H1 (cell line): ENCODE data around the gene RNF8. TPM values are rescaled to one million over a fixed set of nuclear protein-coding genes. Genes with fewer than 3 reads are reported as not detected.

ENCODE experiments used
- CTCF ChIA-PET: fragments of 300-600 bp; sonication (Branson Sonifier 250); formaldehyde crosslinking; loops from one replicate; lab custom pipeline; 2021; ENCODE audit not compliant: partially characterized antibody; lab: Charles Lee
- POLR2A ChIA-PET: fragments of 300-600 bp; sonication (Branson Sonifier 250); formaldehyde crosslinking; loops from one replicate; lab custom pipeline; 2021; ENCODE audit warnings: inconsistent platforms; ENCODE audit not compliant: partially characterized antibody; lab: Charles Lee
- DNase-seq, 2 experiments: peaks; one replicate each; pipeline versions ENCODE4 v3.0.0 to v3.0.0-alpha.2; 2010 to 2022; ENCODE audit warnings: low spot score in 2 of 2, low read depth in 1 of 2, mixed read lengths in 1 of 2
- FAIRE-seq: peaks from 2 replicates; lab custom pipeline; 2011; peaks lifted over from hg19 to GRCh38; lab: Jason Lieb, UNC
- H2AFZ ChIP-seq: 2 replicates; pipeline ENCODE4 v1.8.1; 2012; ENCODE audit warnings: low read length, inconsistent platforms
- H2AK5ac ChIP-seq: 2 replicates; pipeline ENCODE4 v1.6.1; 2013; ENCODE audit warnings: low read depth, low read length
- H2BK120ac ChIP-seq: replicated peaks from 2 replicates; pipeline ENCODE3; 2013; ENCODE audit warnings: low read depth, low read length, inconsistent platforms
- H2BK12ac ChIP-seq: 2 replicates; pipeline ENCODE4 v1.6.1; 2013; ENCODE audit warnings: low read depth, low read length
- H2BK15ac ChIP-seq: 2 replicates; pipeline ENCODE4 v1.6.1; 2013; ENCODE audit warnings: low read length
- H2BK20ac ChIP-seq: 2 replicates; pipeline ENCODE4 v1.6.1; 2013; ENCODE audit warnings: low read length
- H2BK5ac ChIP-seq: 2 replicates; pipeline ENCODE4 v1.6.1; 2013; ENCODE audit warnings: low read depth, low read length
- H3K14ac ChIP-seq: 2 replicates; pipeline ENCODE4 v1.6.1; 2013; ENCODE audit warnings: inconsistent platforms; ENCODE audit not compliant: insufficient read length
- H3K18ac ChIP-seq: 2 replicates; pipeline ENCODE4 v1.6.1; 2013; ENCODE audit warnings: low read length; ENCODE audit errors: extremely low read depth
- H3K23ac ChIP-seq: 2 replicates; pipeline ENCODE4 v1.6.1; 2013; ENCODE audit warnings: inconsistent platforms; ENCODE audit not compliant: insufficient read length
- H3K23me2 ChIP-seq: 2 replicates; pipeline ENCODE4 v1.6.1; 2013; ENCODE audit warnings: low read depth, low read length
- H3K27ac ChIP-seq: 2 replicates; pipeline ENCODE4 v1.6.1; 2011; ENCODE audit warnings: low read depth, low read length, inconsistent platforms
- H3K27me3 ChIP-seq, 4 experiments: replicated peaks in 1 of 4; 1 replicate in 1 of 4; 2 replicates in 3 of 4; pipeline versions ENCODE4 v1.6.1 to v1.8.1; 2011 to 2013; ENCODE audit warnings: low read length in 3 of 4, mild to moderate bottlenecking in 3 of 4, inconsistent platforms in 2 of 4, mixed read lengths in 2 of 4, moderate library complexity in 1 of 4; ENCODE audit not compliant: control insufficient read depth in 3 of 4, insufficient read depth in 3 of 4; ENCODE audit errors: extremely low read depth in 1 of 4
- H3K36me3 ChIP-seq, 4 experiments: 2 replicates each; pipeline versions ENCODE4 v1.6.1 to v1.8.1; 2011 to 2013; ENCODE audit warnings: mild to moderate bottlenecking in 4 of 4, low read length in 3 of 4, moderate library complexity in 2 of 4, control low read depth in 1 of 4, inconsistent platforms in 1 of 4; ENCODE audit not compliant: insufficient read depth in 4 of 4, control insufficient read depth in 2 of 4
- H3K4ac ChIP-seq: replicated peaks from 2 replicates; pipeline ENCODE3; 2013; ENCODE audit warnings: low read length, low read depth, mixed read lengths, inconsistent platforms; ENCODE audit not compliant: insufficient read length
- H3K4me1 ChIP-seq, 4 experiments: replicated peaks in 1 of 4; 1 replicate in 1 of 4; 2 replicates in 3 of 4; pipeline versions ENCODE4 v1.6.1 to v1.8.1; 2011 to 2013; ENCODE audit warnings: low read length in 3 of 4, inconsistent platforms in 2 of 4, mixed read lengths in 1 of 4; ENCODE audit not compliant: insufficient read depth in 4 of 4, control insufficient read depth in 3 of 4
- H3K4me2 ChIP-seq, 2 experiments: 2 replicates each; pipeline versions ENCODE4 v1.6.1 to v1.8.1; 2011 to 2013; ENCODE audit warnings: low read depth in 2 of 2, low read length in 2 of 2, control low read depth in 1 of 2, inconsistent platforms in 1 of 2, mild to moderate bottlenecking in 1 of 2; ENCODE audit not compliant: insufficient read depth in 1 of 2
- H3K4me3 ChIP-seq, 4 experiments: fragments of 200-600, 300-600 bp in 1 of 4; sonication (generic), shearing (Covaris generic), sonication (Bioruptor Twin) in 1 of 4; 2 replicates each; pipeline versions ENCODE4 v1.5.1 to v1.8.1; 2011 to 2016; ENCODE audit warnings: low read length in 4 of 4, low read depth in 3 of 4, control low read depth in 2 of 4, inconsistent platforms in 2 of 4, mild to moderate bottlenecking in 2 of 4, mixed read lengths in 1 of 4, moderate library complexity in 1 of 4; ENCODE audit not compliant: insufficient read depth in 2 of 4; ENCODE audit errors: extremely low read depth in 1 of 4
- H3K56ac ChIP-seq: replicated peaks from 2 replicates; pipeline ENCODE3; 2013; ENCODE audit warnings: low read depth, mild to moderate bottlenecking, mixed read lengths, low read length, inconsistent platforms; ENCODE audit not compliant: insufficient read length
- H3K79me1 ChIP-seq: 2 replicates; pipeline ENCODE4 v1.6.1; 2013; ENCODE audit warnings: low read depth, low read length, control low read depth
- H3K79me2 ChIP-seq, 2 experiments: 2 replicates each; pipeline versions ENCODE4 v1.6.1 to v1.8.1; 2012 to 2013; ENCODE audit warnings: low read length in 2 of 2, mild to moderate bottlenecking in 2 of 2, inconsistent platforms in 1 of 2; ENCODE audit not compliant: insufficient read depth in 2 of 2, control insufficient read depth in 1 of 2
- H3K9ac ChIP-seq, 4 experiments: replicated peaks in 1 of 4; 1 replicate in 1 of 4; 2 replicates in 3 of 4; pipeline versions ENCODE4 v1.6.1 to v1.8.1; 2011 to 2013; ENCODE audit warnings: low read depth in 3 of 4, low read length in 3 of 4, control low read depth in 2 of 4, mild to moderate bottlenecking in 2 of 4, moderate library complexity in 2 of 4, inconsistent platforms in 1 of 4; ENCODE audit errors: extremely low read depth in 1 of 4
- H3K9me3 ChIP-seq, 2 experiments: 2 replicates each; pipeline versions ENCODE4 v1.6.1 to v1.8.1; 2012 to 2013; ENCODE audit warnings: mild to moderate bottlenecking in 2 of 2, moderate library complexity in 2 of 2, control low read depth in 1 of 2, inconsistent platforms in 1 of 2, low read depth in 1 of 2, low read length in 1 of 2, mixed read lengths in 1 of 2; ENCODE audit not compliant: insufficient read depth in 2 of 2
- H4K20me1 ChIP-seq, 2 experiments: replicated peaks in 1 of 2; 2 replicates each; pipeline versions ENCODE3 to v1.8.1; 2011 to 2013; ENCODE audit warnings: inconsistent platforms in 2 of 2, low read length in 2 of 2, mild to moderate bottlenecking in 1 of 2; ENCODE audit not compliant: insufficient read depth in 2 of 2, control insufficient read depth in 1 of 2
- H4K5ac ChIP-seq: 2 replicates; pipeline ENCODE4 v1.6.1; 2013; ENCODE audit warnings: low read length, low read depth, mixed read lengths, inconsistent platforms; ENCODE audit not compliant: insufficient read length
- H4K8ac ChIP-seq: 2 replicates; pipeline ENCODE4 v1.8.0; 2013; ENCODE audit warnings: mild to moderate bottlenecking, moderate library complexity, low read length, inconsistent platforms; ENCODE audit not compliant: insufficient read depth; ENCODE audit errors: extremely low read depth
- H4K91ac ChIP-seq: replicated peaks from 2 replicates; pipeline ENCODE3; 2013; ENCODE audit warnings: low read length, mixed read lengths, inconsistent platforms; ENCODE audit not compliant: insufficient read length
- CEBPB ChIP-seq: IDR thresholded peaks from 2 replicates; pipeline ENCODE4 v1.6.1; 2012; ENCODE audit warnings: low read depth, low read length
- CHD1 ChIP-seq: IDR thresholded peaks from 2 replicates; pipeline ENCODE4 v1.6.1; 2012; ENCODE audit warnings: low read depth, low read length, improper control_type of control experiment
- CTCF ChIP-seq, 3 experiments: IDR thresholded peaks; 1 replicate in 2 of 3; 2 replicates in 1 of 3; pipeline versions ENCODE4 v1.5.1 to v1.6.1; 2011; ENCODE audit warnings: low read length in 3 of 3, mild to moderate bottlenecking in 3 of 3, inconsistent platforms in 2 of 3, low read depth in 1 of 3, moderate library complexity in 1 of 3; ENCODE audit not compliant: insufficient read depth in 1 of 3; ENCODE audit errors: control extremely low read depth in 1 of 3
- GABPA ChIP-seq: IDR thresholded peaks from 2 replicates; pipeline ENCODE4 v1.6.1; 2011; ENCODE audit warnings: mild to moderate bottlenecking, low read length, moderate library complexity, borderline replicate concordance; ENCODE audit not compliant: insufficient read depth
- JUND ChIP-seq: IDR thresholded peaks from 2 replicates; pipeline ENCODE4 v1.6.1; 2011; ENCODE audit warnings: mild to moderate bottlenecking, improper control_type of control experiment, low read length
- KDM4A ChIP-seq: IDR thresholded peaks from one replicate; pipeline ENCODE4 v1.7.1; 2012; ENCODE audit warnings: low read depth, mild to moderate bottlenecking, moderate library complexity, low read length, inconsistent platforms; ENCODE audit not compliant: severe bottlenecking
- KDM5A ChIP-seq: fragments of 200-600 bp; IDR thresholded peaks from 2 replicates; pipeline ENCODE4 v1.7.1; 2012; ENCODE audit warnings: mild to moderate bottlenecking, low read length, inconsistent platforms, mixed read lengths
- NRF1 ChIP-seq: IDR thresholded peaks from 2 replicates; pipeline ENCODE4 v1.6.1; 2011; ENCODE audit warnings: mild to moderate bottlenecking, low read depth, low read length, improper control_type of control experiment
- POLR2AphosphoS5 ChIP-seq: IDR thresholded peaks from 2 replicates; pipeline ENCODE4 v1.6.1; 2011; ENCODE audit warnings: low read depth, low read length
- RAD21 ChIP-seq, 2 experiments: IDR thresholded peaks in 1 of 2; conservative IDR thresholded peaks in 1 of 2; 2 replicates each; pipeline ENCODE4 v1.6.1; 2011; ENCODE audit warnings: low read depth in 2 of 2, low read length in 2 of 2, improper control_type of control experiment in 1 of 2, inconsistent platforms in 1 of 2, mild to moderate bottlenecking in 1 of 2, moderate library complexity in 1 of 2
- RFX5 ChIP-seq: IDR thresholded peaks from 2 replicates; pipeline ENCODE4 v1.6.1; 2011; ENCODE audit warnings: low read depth, low read length, improper control_type of control experiment, borderline replicate concordance
- SIN3A ChIP-seq, 2 experiments: IDR thresholded peaks in 1 of 2; conservative IDR thresholded peaks in 1 of 2; 2 replicates each; pipeline ENCODE4 v1.6.1; 2011 to 2012; ENCODE audit warnings: low read length in 2 of 2, improper control_type of control experiment in 1 of 2, low read depth in 1 of 2, mild to moderate bottlenecking in 1 of 2
- TAF1 ChIP-seq: IDR thresholded peaks from 2 replicates; pipeline ENCODE4 v1.6.1; 2011; ENCODE audit warnings: mild to moderate bottlenecking, low read depth, low read length
- polyA plus RNA-seq, 7 experiments: library from polyadenylated mRNA; depleted of rRNA in 3 of 7; stranded (reverse) in 5 of 7; unstranded in 2 of 7; fragments of >200 nt in 5 of 7; fragments of 200-250 nt in 2 of 7; gene quantifications; 1 replicate in 5 of 7; 2 replicates in 1 of 7; 4 replicates in 1 of 7; pipeline versions ENCODE4 v1.2.1 to v1.2.3, GENCODE V29; 2011 to 2013; ENCODE audit warnings: missing spikeins in 2 of 7, mixed read lengths in 2 of 7
- total RNA-seq: library from RNA; stranded (reverse); fragmentation: NEBNext Ultra II Directional; extraction: Animal tissue kit (Norgen Biotek cat#: 25700); gene quantifications from 2 replicates; pipeline ENCODE4 v1.2.1, GENCODE V29; 2021

Gene RNF8
- total and polyA plus RNA-seq, 2 of the 8 experiments (the other 6 are each of a cell fraction or from before 2014, with no cell fraction given) = 20.3 to 44.7 TPM

- POLR2A ChIA-PET = no interaction called here
- no peak overlapping the region for H2BK120ac ChIP-seq
- H3K18ac ChIP-seq = no peak overlapping the region
- peaks cover 0 to 2% of the 10 kb centered on the region in 2 experiments for H4K20me1 ChIP-seq
- CTCF ChIA-PET = interaction anchor here (0.9 kb wide), 1 partner anchor 9 kb away, joined by 3 read pairs; no protein-coding TSS in a partner anchor
- H3K14ac ChIP-seq = no peak overlapping the region
- H3K36me3 ChIP-seq = peaks cover 2 to 44% (median 25%) of the 10 kb centered on the region in 4 experiments; a peak in 6 of 8 replicates
- no peaks in the 10 kb centered on the region for H3K27me3 ChIP-seq
- no peak overlapping the region for H3K23ac ChIP-seq
- H2AK5ac ChIP-seq = no peak overlapping the region
- H3K56ac ChIP-seq = no peak overlapping the region
- no peak overlapping the region for H2BK20ac ChIP-seq
- H3K79me2 ChIP-seq = no peaks in the 10 kb centered on the region
- no peak overlapping the region for H3K4ac ChIP-seq
- no peaks in the 10 kb centered on the region for H3K79me1 ChIP-seq
- H2BK12ac ChIP-seq = no peak overlapping the region
- H2BK5ac ChIP-seq = no peak overlapping the region
- H4K8ac ChIP-seq = no peak overlapping the region
- no peak overlapping the region for H4K91ac ChIP-seq
- H3K4me1 ChIP-seq = no peaks in the 10 kb centered on the region
- no peak for DNase-seq
- no peak overlapping the region for H2BK15ac ChIP-seq
- no peak for FAIRE-seq
- no peak overlapping the region for H3K27ac ChIP-seq
- H3K4me3 ChIP-seq = no peak overlapping the region
- no peak overlapping the region for H3K9ac ChIP-seq
- H4K5ac ChIP-seq = no peak overlapping the region
- no peak overlapping the region for H2AFZ ChIP-seq
- H3K4me2 ChIP-seq = no peak overlapping the region
- H3K9me3 ChIP-seq = no peaks in the 10 kb centered on the region
- no peaks in the 10 kb centered on the region for H3K23me2 ChIP-seq
- TF ChIP-seq SIN3A (conservative IDR thresholded peaks at IDR 0.05 in 1 of 2, IDR thresholded peaks at IDR 0.05 in 1 of 2; ENCODE audit: low read depth in 1 of 2, low read length in 2 of 2) = no peak
- no peak for TF ChIP-seq JUND
- no peak for TF ChIP-seq CHD1
- no peak for TF ChIP-seq TAF1
- no peak for TF ChIP-seq CTCF (IDR thresholded peaks at IDR 0.05; ENCODE audit: control extremely low read depth in 1 of 3, insufficient read depth in 1 of 3, low read depth in 1 of 3, low read length in 3 of 3)
- no peak for TF ChIP-seq RFX5
- TF ChIP-seq RAD21 (IDR thresholded peaks at IDR 0.05 in 1 of 2, conservative IDR thresholded peaks at IDR 0.05 in 1 of 2; ENCODE audit: low read depth in 2 of 2, low read length in 2 of 2) = no peak
- TF ChIP-seq KDM4A = no peak
- no peak for TF ChIP-seq GABPA
- TF ChIP-seq KDM5A = no peak
- no peak for TF ChIP-seq CEBPB
- TF ChIP-seq POLR2AphosphoS5 = no peak
- no peak for TF ChIP-seq NRF1
Measured at GRCh38 chr6:37375376-37375775, 21.6 kb downstream of the RNF8 start.
